ENCODE results near the gene C5AR1.

Gene C5AR1

GRCh38 chr19:47268028-47268427 is 41.6 kb upstream of the C5AR1 start:
- DNase-seq: no peak
- Histone ChIP-seq H3K36me3 (replicated peaks) (peaks cover 51% of the 10 kb centered on the region), H3K4me3 (ENCODE audit: low read depth, low read length) (no peak overlapping the region), H3K27me3 (replicated peaks) (no peaks in the 10 kb centered on the region), H3K27ac (no peak overlapping the region)
- in situ Hi-C loops (cut with HindIII; ENCODE audit: low pct_ligation_motif_present, low sequenced_read_pairs): no loop called here
- TF ChIP-seq, protein P1, sequence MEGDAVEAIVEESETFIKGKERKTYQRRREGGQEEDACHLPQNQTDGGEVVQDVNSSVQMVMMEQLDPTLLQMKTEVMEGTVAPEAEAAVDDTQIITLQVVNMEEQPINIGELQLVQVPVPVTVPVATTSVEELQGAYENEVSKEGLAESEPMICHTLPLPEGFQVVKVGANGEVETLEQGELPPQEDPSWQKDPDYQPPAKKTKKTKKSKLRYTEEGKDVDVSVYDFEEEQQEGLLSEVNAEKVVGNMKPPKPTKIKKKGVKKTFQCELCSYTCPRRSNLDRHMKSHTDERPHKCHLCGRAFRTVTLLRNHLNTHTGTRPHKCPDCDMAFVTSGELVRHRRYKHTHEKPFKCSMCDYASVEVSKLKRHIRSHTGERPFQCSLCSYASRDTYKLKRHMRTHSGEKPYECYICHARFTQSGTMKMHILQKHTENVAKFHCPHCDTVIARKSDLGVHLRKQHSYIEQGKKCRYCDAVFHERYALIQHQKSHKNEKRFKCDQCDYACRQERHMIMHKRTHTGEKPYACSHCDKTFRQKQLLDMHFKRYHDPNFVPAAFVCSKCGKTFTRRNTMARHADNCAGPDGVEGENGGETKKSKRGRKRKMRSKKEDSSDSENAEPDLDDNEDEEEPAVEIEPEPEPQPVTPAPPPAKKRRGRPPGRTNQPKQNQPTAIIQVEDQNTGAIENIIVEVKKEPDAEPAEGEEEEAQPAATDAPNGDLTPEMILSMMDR (IDR thresholded peaks at IDR 0.05; ENCODE audit: low read depth, low read length, missing control alignments): no peak

- in situ Hi-C loops (cut with HindIII; ENCODE audit: low pct_ligation_motif_present, low sequenced_read_pairs): no loop called here
- TF ChIP-seq, protein P1 (IDR thresholded peaks at IDR 0.05; ENCODE audit: low read depth, low read length, missing control alignments): no peak
- no peak for DNase-seq
- H3K27me3 ChIP-seq (replicated peaks): no peaks in the 10 kb centered on the region
- no peak overlapping the region for H3K4me3 ChIP-seq (ENCODE audit: low read depth, low read length)
- H3K27ac ChIP-seq: no peak overlapping the region
- peaks cover 43% of the 10 kb centered on the region for H3K36me3 ChIP-seq (replicated peaks)
Measured at GRCh38 chr19:47269596-47269995, 40.1 kb upstream of the C5AR1 start.

- Histone ChIP-seq H3K36me3 (replicated peaks) (peaks cover 35% of the 10 kb centered on the region), H3K4me3 (ENCODE audit: low read depth, low read length) (no peak overlapping the region), H3K27me3 (replicated peaks) (no peaks in the 10 kb centered on the region), H3K27ac (no peak overlapping the region)
- no peak for DNase-seq
- in situ Hi-C loops (cut with HindIII; ENCODE audit: low pct_ligation_motif_present, low sequenced_read_pairs): no loop called here
- TF ChIP-seq, protein P1 (IDR thresholded peaks at IDR 0.05; ENCODE audit: low read depth, low read length, missing control alignments): no peak
Measured at GRCh38 chr19:47270408-47270807, 39.3 kb upstream of the C5AR1 start.

DNA sequence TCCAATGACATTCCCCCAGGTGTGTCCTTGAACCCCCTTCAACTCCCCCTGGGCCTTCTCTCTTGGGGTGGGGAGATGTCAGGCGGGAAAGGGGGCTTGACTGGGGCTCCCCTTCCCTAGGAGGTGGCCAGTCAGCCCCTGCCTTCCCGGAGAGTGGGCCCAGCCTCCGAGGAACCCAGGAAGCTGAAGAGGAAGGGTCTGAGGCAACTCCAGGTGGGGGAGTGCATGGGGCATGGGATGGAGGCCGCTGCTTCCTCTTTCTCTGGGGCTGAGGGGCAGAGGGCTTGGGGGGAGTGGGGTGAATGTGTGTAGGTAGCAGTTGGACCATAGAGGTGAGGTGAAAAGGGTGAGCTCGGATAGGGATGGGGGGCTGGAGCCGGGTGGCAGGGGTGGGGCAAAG is 37.7 kb upstream of the C5AR1 start:
- H3K36me3 ChIP-seq (replicated peaks): peaks cover 28% of the 10 kb centered on the region
- TF ChIP-seq, protein P1 (IDR thresholded peaks at IDR 0.05; ENCODE audit: low read depth, low read length, missing control alignments): no peak
- no peaks in the 10 kb centered on the region for H3K27me3 ChIP-seq (replicated peaks)
- DNase-seq: no peak
- H3K4me3 ChIP-seq (ENCODE audit: low read depth, low read length): no peak overlapping the region
- in situ Hi-C loops (cut with HindIII; ENCODE audit: low pct_ligation_motif_present, low sequenced_read_pairs): no loop called here
- no peak overlapping the region for H3K27ac ChIP-seq

DNA sequence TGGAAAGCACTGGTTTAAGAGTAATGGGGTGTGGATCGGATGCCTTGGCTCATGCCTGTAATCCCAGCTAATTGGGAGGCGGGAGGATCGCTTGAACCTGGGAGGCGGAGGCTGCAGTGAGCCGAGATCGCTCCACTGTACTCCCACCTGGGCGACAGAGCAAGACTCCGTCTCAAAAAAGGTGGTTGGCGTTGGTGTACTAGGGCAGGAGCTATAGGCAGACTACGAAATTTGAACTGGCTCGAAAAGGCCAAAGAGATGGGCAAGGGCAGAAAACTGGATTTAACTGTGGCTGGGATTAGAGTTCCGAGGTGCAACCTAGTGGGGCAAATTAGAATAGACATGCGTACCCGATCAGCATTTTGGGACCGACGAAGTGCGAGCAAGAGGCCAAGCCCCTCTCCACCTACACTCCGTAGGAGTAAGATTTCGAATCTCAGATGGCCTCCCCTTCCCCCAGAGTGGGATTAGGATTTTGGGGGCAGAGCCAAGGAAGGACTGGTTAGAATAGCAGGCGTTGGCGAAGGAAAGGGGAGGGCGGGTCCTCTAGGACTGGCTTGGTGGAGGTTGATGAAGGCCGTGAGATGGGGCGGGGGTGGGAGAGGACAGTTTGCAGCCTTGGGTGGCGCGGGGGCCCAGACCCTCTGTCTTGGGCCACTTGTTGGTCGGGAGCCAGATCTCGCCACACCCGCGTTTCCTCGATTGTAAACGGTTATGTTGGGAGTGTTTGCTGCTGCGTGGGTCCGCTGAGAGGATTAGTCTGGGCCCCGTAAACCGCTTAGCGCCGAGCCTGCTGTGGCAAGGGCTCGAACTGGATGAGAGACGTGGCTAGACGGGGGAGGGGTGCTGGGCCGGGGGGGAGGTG is 37.0 kb upstream of the C5AR1 start:
- peaks cover 21% of the 10 kb centered on the region for H3K36me3 ChIP-seq (replicated peaks)

More for the DNA sequence above, 37.0 kb upstream of the C5AR1 start:
- Histone ChIP-seq H3K27me3 (replicated peaks) (no peaks in the 10 kb centered on the region), H3K4me3 (ENCODE audit: low read depth, low read length) (peak overlapping the region; percentile 68), H3K27ac (peak overlapping the region; percentile 92)
- TF ChIP-seq, protein P1 (IDR thresholded peaks at IDR 0.05; ENCODE audit: low read depth, low read length, missing control alignments): no peak
- in situ Hi-C loops (cut with HindIII; ENCODE audit: low pct_ligation_motif_present, low sequenced_read_pairs): no loop called here
- no peak for DNase-seq
